Measurements from ENCODE around the gene INA.
"Not testable (repeated sequence)": the region's sequence is repeated elsewhere in the genome, so short reads cannot be mapped to it uniquely, and the experiment has no call there.

The INA gene

GRCh38 chr10:103235775-103236174, 41.2 kb upstream of the INA start:
- H3K27me3 ChIP-seq (ENCODE audit: insufficient read depth, low read length, poor library complexity): no peaks in the 10 kb centered on the region
- H3K4ac ChIP-seq (ENCODE audit: low read depth, low read length): no peak overlapping the region
- H3K4me3 ChIP-seq (ENCODE audit: low read length): no peak overlapping the region
- H3K79me2 ChIP-seq (ENCODE audit: control insufficient read depth, insufficient read depth, low read length): no peaks in the 10 kb centered on the region
- no peak overlapping the region for H4K5ac ChIP-seq (ENCODE audit: low read length)
- DNase-seq: no peak
- no peaks in the 10 kb centered on the region for H3K36me3 ChIP-seq (ENCODE audit: control insufficient read depth, insufficient read depth, low read length)
- H4K8ac ChIP-seq (ENCODE audit: low read depth, low read length): no peak overlapping the region
- H3K18ac ChIP-seq (ENCODE audit: low read length): no peak overlapping the region
- no peak overlapping the region for H3K27ac ChIP-seq (ENCODE audit: low read depth, low read length)
- no CpG with 5 or more reads among the region's 2 CpGs for WGBS (ENCODE audit: extremely low coverage, insufficient coverage, low lambda C conversion rate)
- no peak overlapping the region for H3K23ac ChIP-seq (ENCODE audit: low read length)
- H3K9ac ChIP-seq (ENCODE audit: low read length): no peak overlapping the region
- H3K4me2 ChIP-seq (ENCODE audit: low read length): no peak overlapping the region
- no peaks in the 10 kb centered on the region for H3K4me1 ChIP-seq (ENCODE audit: control insufficient read depth, low read depth, low read length)
- H2BK5ac ChIP-seq (ENCODE audit: low read length): no peak overlapping the region
- H3K56ac ChIP-seq (ENCODE audit: low read length): no peak overlapping the region
- H2BK15ac ChIP-seq (replicated peaks; ENCODE audit: low read depth): no peak overlapping the region
- no peak overlapping the region for H2BK120ac ChIP-seq (ENCODE audit: low read depth, low read length)
- no peaks in the 10 kb centered on the region for H3K79me1 ChIP-seq (ENCODE audit: low read length)
- no peak overlapping the region for H2AK5ac ChIP-seq (ENCODE audit: low read length)

GRCh38 chr10:103238506-103239252, 38.3 kb upstream of the INA start:
- Histone ChIP-seq H2BK15ac (replicated peaks; ENCODE audit: low read depth) (no peak overlapping the region), H3K79me1 (ENCODE audit: low read length) (no peaks in the 10 kb centered on the region), H3K9ac (ENCODE audit: low read length) (no peak overlapping the region), H2BK120ac (ENCODE audit: low read depth, low read length) (no peak overlapping the region), H3K56ac (ENCODE audit: low read length) (peak overlapping the region; percentile 62), H3K36me3 (ENCODE audit: control insufficient read depth, insufficient read depth, low read length) (no peaks in the 10 kb centered on the region), H3K4me2 (ENCODE audit: low read length) (no peak overlapping the region), H3K27me3 (ENCODE audit: insufficient read depth, low read length, poor library complexity) (no peaks in the 10 kb centered on the region), H4K5ac (ENCODE audit: low read length) (no peak overlapping the region), H3K4me1 (ENCODE audit: control insufficient read depth, low read depth, low read length) (no peaks in the 10 kb centered on the region), H3K27ac (ENCODE audit: low read depth, low read length) (no peak overlapping the region), H3K23ac (ENCODE audit: low read length) (no peak overlapping the region), H4K8ac (ENCODE audit: low read depth, low read length) (no peak overlapping the region), H2AK5ac (ENCODE audit: low read length) (no peak overlapping the region), H3K18ac (ENCODE audit: low read length) (no peak overlapping the region), H3K79me2 (ENCODE audit: control insufficient read depth, insufficient read depth, low read length) (no peaks in the 10 kb centered on the region), H2BK5ac (ENCODE audit: low read length) (no peak overlapping the region), H3K4ac (ENCODE audit: low read depth, low read length) (no peak overlapping the region), H3K4me3 (ENCODE audit: low read length) (no peak overlapping the region)
- WGBS (ENCODE audit: extremely low coverage, insufficient coverage, low lambda C conversion rate): no CpG with 5 or more reads among the region's 11 CpGs
- peak; percentile 91 for DNase-seq

- no peaks in the 10 kb centered on the region for H3K79me1 ChIP-seq (ENCODE audit: low read length)
- H3K4me3 ChIP-seq (ENCODE audit: low read length): no peak overlapping the region
- peak overlapping the region; percentile 7 for H3K27ac ChIP-seq (ENCODE audit: low read depth, low read length)
- no peak overlapping the region for H2BK5ac ChIP-seq (ENCODE audit: low read length)
- H3K27me3 ChIP-seq (ENCODE audit: insufficient read depth, low read length, poor library complexity): no peaks in the 10 kb centered on the region
- no peak overlapping the region for H3K4me2 ChIP-seq (ENCODE audit: low read length)
- H3K23ac ChIP-seq (ENCODE audit: low read length): no peak overlapping the region
- no peak overlapping the region for H2BK15ac ChIP-seq (replicated peaks; ENCODE audit: low read depth)
- no peak overlapping the region for H2AK5ac ChIP-seq (ENCODE audit: low read length)
- no CpG with 5 or more reads among the region's 7 CpGs for WGBS (ENCODE audit: extremely low coverage, insufficient coverage, low lambda C conversion rate)
- peak overlapping the region; percentile 61 for H3K18ac ChIP-seq (ENCODE audit: low read length)
- peak overlapping the region; percentile 66 for H3K56ac ChIP-seq (ENCODE audit: low read length)
- H3K4ac ChIP-seq (ENCODE audit: low read depth, low read length): peak overlapping the region; percentile 58
- no peaks in the 10 kb centered on the region for H3K79me2 ChIP-seq (ENCODE audit: control insufficient read depth, insufficient read depth, low read length)
- DNase-seq: peak; percentile 86
- H4K5ac ChIP-seq (ENCODE audit: low read length): no peak overlapping the region
- H3K4me1 ChIP-seq (ENCODE audit: control insufficient read depth, low read depth, low read length): no peaks in the 10 kb centered on the region
- H3K9ac ChIP-seq (ENCODE audit: low read length): peak overlapping the region; percentile 4
- no peak overlapping the region for H4K8ac ChIP-seq (ENCODE audit: low read depth, low read length)
- no peak overlapping the region for H2BK120ac ChIP-seq (ENCODE audit: low read depth, low read length)
- no peaks in the 10 kb centered on the region for H3K36me3 ChIP-seq (ENCODE audit: control insufficient read depth, insufficient read depth, low read length)
Measured at GRCh38 chr10:103241262-103242011, 35.5 kb upstream of the INA start.

- Histone ChIP-seq H3K9ac (ENCODE audit: low read length) (no peak overlapping the region), H3K23ac (ENCODE audit: low read length) (no peak overlapping the region), H2BK120ac (ENCODE audit: low read depth, low read length) (no peak overlapping the region), H3K27me3 (ENCODE audit: insufficient read depth, low read length, poor library complexity) (no peaks in the 10 kb centered on the region), H3K27ac (ENCODE audit: low read depth, low read length) (no peak overlapping the region), H3K4me1 (ENCODE audit: control insufficient read depth, low read depth, low read length) (no peaks in the 10 kb centered on the region), H2BK15ac (replicated peaks; ENCODE audit: low read depth) (no peak overlapping the region), H3K4ac (ENCODE audit: low read depth, low read length) (no peak overlapping the region), H3K18ac (ENCODE audit: low read length) (no peak overlapping the region), H3K79me2 (ENCODE audit: control insufficient read depth, insufficient read depth, low read length) (no peaks in the 10 kb centered on the region), H4K8ac (ENCODE audit: low read depth, low read length) (no peak overlapping the region), H2AK5ac (ENCODE audit: low read length) (no peak overlapping the region), H3K36me3 (ENCODE audit: control insufficient read depth, insufficient read depth, low read length) (no peaks in the 10 kb centered on the region), H2BK5ac (ENCODE audit: low read length) (no peak overlapping the region), H3K4me2 (ENCODE audit: low read length) (no peak overlapping the region), H3K4me3 (ENCODE audit: low read length) (no peak overlapping the region), H4K5ac (ENCODE audit: low read length) (no peak overlapping the region), H3K79me1 (ENCODE audit: low read length) (no peaks in the 10 kb centered on the region), H3K56ac (ENCODE audit: low read length) (no peak overlapping the region)
- no CpG with 5 or more reads among the region's 9 CpGs for WGBS (ENCODE audit: extremely low coverage, insufficient coverage, low lambda C conversion rate)
- DNase-seq: peak; percentile 88
Measured at GRCh38 chr10:103244666-103245271, 32.2 kb upstream of the INA start.

DNA sequence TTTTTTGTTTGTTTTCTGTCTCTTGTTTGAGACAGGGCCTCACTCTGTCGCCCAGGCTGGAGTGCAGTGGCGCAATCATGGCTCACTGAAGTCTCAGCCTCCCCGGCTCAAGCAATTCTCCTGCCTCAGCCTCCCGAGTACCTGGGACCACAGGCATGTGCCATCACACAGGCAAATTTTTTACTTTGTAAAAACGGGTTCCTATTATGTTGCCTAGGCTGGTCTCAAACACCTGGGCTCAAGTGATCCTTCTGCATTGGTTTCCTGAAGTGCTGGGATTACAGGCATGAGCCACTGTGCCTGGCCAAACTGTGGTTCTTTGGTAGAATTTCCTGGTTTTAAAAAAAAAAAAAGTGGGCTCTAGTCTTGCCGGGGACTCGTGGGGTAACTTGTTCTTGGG, 31.4 kb upstream of the INA start, which contains the start of gene RPEL1:
Gene RPEL1, plus strand, starts transcription at position 301 of the 400 bp plus-strand sequence. CDS start 110 bp downstream, outside the sequence.
- not testable (repeated sequence) for H3K9ac ChIP-seq (ENCODE audit: low read length); DNase-seq; H3K4ac ChIP-seq (ENCODE audit: low read depth, low read length); H3K27ac ChIP-seq (ENCODE audit: low read depth, low read length); H4K5ac ChIP-seq (ENCODE audit: low read length); H3K36me3 ChIP-seq (ENCODE audit: control insufficient read depth, insufficient read depth, low read length); H2BK15ac ChIP-seq (replicated peaks; ENCODE audit: low read depth); H3K79me1 ChIP-seq (ENCODE audit: low read length); H3K4me1 ChIP-seq (ENCODE audit: control insufficient read depth, low read depth, low read length); H2BK5ac ChIP-seq (ENCODE audit: low read length); H3K4me3 ChIP-seq (ENCODE audit: low read length); H3K79me2 ChIP-seq (ENCODE audit: control insufficient read depth, insufficient read depth, low read length); H3K23ac ChIP-seq (ENCODE audit: low read length); H3K4me2 ChIP-seq (ENCODE audit: low read length); H3K27me3 ChIP-seq (ENCODE audit: insufficient read depth, low read length, poor library complexity); H2BK120ac ChIP-seq (ENCODE audit: low read depth, low read length); H3K18ac ChIP-seq (ENCODE audit: low read length); H2AK5ac ChIP-seq (ENCODE audit: low read length); H4K8ac ChIP-seq (ENCODE audit: low read depth, low read length); H3K56ac ChIP-seq (ENCODE audit: low read length)
- no CpG with 5 or more reads among the region's 7 CpGs for WGBS (ENCODE audit: extremely low coverage, insufficient coverage, low lambda C conversion rate)
